Measurements from ENCODE around the gene ATP7A. TPM values are rescaled to one million over a fixed set of nuclear protein-coding genes. Genes with fewer than 3 reads are reported as not detected.
"Not testable (repeated sequence)": the region's sequence is repeated elsewhere in the genome, so short reads cannot be mapped to it uniquely, and the experiment has no call there.

ATP7A gene
- total RNA-seq, 1 experiment from 2014 or later: 8.9 TPM

DNA sequence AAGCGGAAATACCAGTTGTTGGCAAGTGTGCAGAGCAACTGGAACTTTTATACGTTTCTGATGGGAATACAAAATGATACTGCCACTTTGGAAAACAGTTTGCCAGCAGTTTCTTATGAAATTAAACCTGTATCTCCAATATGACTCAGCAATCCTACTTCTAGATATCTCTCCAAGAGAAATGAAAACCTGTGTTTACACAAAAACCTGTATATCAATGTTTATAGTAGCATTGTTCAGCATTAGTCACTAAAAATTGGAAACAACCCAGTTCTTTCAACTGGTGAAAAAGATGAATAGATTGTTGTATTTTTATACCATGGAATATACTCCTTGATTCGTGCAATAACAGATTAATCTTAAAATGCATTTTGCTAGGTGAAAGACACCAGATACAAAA, 26.8 kb downstream of the ATP7A start:
- in situ Hi-C loops (cut with HindIII; ENCODE audit: low pct_unique_long_range_greater_than_20kb, low sequenced_read_pairs): no loop called here
- DNase-seq (ENCODE audit: low read depth): peak; percentile 41

DNA sequence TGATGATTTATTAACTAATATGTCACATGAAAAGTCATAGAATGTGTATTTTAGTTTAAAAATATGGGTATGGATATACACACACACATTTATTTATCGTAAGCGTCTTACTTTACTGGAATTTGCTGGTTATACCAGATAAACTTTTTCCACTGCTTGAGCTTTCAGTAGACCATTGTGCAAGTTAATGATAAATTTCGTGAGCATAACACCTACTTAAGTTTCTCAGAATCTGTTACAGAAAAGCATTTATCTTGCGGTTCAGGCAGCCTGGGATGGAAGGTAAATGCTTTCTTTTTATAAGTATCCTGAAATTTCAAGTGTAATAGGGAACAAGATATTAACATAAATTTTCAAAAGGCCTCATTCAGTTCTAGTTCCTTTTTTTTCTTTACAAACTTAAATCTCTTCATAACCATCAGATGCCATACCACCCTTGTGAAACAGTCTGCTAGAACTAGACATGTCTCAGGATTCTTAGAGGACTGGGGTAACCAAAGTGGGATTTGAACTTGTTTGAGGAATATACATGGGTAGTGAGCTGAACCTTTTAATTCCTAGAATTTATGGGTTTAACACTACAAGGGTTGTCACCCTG, 27.7 kb downstream of the ATP7A start:
- in situ Hi-C loops (cut with HindIII; ENCODE audit: low pct_unique_long_range_greater_than_20kb, low sequenced_read_pairs): no loop called here
- DNase-seq (ENCODE audit: low read depth): peak; percentile 2

DNA sequence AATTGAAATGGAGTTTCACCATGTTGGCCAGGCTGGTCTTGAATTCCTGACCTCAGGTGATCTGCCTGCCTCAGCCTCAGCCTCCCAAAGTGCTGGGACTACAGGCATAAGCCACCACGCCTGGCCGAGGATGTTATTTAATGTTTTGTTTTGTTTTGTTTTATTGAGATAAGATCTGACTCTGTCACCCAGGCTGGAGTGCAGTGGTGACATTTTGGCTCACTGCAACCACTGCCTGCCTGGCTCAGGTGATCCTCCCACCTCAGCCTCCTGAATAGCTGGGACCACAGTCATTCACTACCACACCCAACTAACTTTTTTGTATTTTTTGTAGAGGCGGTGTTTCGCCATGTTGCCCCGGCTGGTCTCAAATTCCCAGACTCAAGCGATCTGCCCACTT, 34.5 kb downstream of the ATP7A start:
- in situ Hi-C loops (cut with HindIII; ENCODE audit: low pct_unique_long_range_greater_than_20kb, low sequenced_read_pairs); DNase-seq (ENCODE audit: low read depth): not testable (repeated sequence)

DNA sequence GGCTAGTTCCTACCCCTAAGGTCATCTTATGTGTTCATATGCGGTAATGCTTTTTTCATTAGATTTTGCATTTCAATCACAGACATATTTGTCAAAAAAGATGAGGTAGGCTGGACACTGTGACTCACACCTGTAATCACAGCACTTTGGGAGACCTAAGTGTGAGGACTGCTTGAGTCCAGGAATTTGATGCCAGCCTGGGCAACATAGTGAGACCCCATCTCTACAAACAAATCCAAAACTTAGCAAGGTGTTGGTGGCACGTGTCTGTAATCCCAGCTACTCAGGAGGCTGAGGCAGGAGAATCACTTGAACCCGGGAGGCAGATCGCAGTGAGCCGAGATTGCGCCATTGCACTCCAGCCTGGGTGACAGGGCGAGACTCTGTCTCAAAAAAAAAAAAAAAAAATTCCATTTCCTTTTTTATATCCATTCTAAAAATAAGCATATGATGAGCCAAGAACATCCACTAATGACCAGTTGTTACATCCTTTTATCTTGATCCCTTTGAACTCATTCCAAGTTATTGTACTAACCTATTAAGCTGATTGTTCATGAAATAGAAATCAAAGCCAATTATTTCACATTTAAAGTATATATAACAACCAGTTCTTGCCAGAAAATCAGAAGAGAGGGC, 35.5 kb downstream of the ATP7A start:
- in situ Hi-C loops (cut with HindIII; ENCODE audit: low pct_unique_long_range_greater_than_20kb, low sequenced_read_pairs): no loop called here
- DNase-seq (ENCODE audit: low read depth): no peak

DNA sequence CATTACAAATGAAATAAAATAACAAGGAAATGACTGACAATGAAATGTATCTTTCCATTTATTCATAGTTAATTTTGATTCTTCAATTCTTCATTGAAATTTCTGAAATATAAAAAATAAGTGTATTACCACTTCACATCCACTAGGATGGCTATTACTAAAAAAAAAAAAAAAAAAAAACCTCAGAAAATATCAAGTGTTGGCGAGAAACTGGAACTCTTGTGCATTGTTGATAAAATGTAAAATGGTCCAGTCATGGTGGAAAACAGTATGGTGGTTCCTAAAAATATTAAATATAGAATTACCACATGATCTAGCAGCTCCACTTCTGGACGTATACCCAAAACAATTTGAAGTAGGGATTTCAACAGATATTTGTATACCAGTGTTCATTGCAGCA, 36.1 kb downstream of the ATP7A start:
- no peak for DNase-seq (ENCODE audit: low read depth)
- in situ Hi-C loops (cut with HindIII; ENCODE audit: low pct_unique_long_range_greater_than_20kb, low sequenced_read_pairs): no loop called here

DNA sequence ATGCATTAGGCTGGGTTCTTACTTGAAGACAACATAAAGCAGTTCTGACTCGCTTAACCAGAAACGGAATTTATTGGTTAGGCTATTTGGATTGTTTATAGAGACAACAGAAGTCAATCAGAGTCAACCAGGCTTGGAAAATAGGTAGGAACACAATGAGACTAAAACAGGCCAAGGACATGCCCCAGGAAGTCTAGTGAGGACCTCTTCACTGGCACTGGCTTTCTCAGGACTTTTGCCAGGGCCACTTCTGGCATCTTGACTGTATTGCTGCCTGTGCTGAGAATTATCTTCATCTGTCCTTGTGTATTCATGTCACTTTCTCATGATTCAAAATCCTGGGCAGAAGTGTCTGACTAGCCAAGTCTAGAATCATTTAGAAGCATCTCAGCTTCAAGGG, 39.3 kb downstream of the ATP7A start:
- DNase-seq (ENCODE audit: low read depth): peak; percentile 8
- in situ Hi-C loops (cut with HindIII; ENCODE audit: low pct_unique_long_range_greater_than_20kb, low sequenced_read_pairs): no loop called here

DNA sequence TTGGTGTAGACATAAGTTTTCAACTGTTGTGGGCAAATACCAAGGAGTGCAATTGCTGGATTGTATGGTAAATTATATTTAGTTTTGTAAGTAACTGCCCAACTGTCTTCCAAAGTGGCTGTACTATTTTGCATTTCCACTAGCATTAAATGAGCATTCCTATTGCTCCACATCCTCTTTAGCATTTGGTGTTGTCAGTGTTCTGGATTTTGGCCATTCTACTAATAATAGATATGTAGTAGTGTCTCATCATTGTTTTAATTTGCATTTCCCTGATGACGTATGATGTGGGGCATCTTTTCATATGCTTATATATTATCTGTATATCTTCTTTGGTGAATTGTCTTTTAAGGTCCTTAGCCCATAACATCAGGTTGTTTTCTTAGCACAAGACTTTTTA, 41.7 kb downstream of the ATP7A start:
- no peak for DNase-seq (ENCODE audit: low read depth)

DNA sequence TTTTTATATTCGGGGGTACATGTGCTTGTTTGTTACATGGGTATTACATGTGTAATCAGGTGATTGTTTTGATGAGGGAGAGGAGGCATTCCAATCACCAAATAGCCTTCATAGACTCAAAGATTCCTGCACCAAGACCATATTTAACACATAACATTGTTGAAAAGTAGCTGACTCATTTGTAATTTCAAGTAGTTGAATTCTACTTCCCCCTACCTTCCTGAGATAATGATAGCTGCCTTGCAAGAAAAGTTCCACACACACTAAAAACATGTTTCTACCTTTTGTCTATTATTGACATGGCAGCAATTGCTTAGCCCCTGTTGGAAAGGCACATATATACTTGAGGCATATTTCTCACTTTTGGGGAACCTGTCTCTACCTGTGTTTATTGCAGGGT, 42.8 kb downstream of the ATP7A start:
- peak; percentile 32 for DNase-seq (ENCODE audit: low read depth)

More for the DNA sequence above, 41.7 kb downstream of the ATP7A start:
- in situ Hi-C loops (cut with HindIII; ENCODE audit: low pct_unique_long_range_greater_than_20kb, low sequenced_read_pairs): no loop called here

DNA sequence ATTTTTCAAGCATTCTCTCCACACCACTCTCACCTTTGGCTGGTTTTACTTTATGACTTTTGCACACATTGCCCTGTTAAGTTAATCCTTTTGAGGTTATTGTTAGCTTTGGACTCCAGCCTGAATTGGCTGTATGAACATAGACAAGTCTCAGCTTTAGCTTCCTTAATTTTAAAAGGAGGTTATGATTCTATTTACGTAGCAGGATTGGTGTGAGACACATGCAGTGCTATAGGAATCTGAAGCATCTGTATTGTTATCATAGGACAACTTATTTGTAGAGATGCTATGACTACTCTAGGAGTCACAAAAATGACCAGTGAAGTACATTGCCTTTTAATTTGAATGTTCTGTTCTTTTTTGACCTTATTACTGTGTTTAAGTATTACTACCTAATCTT, 43.2 kb downstream of the ATP7A start:
- DNase-seq (ENCODE audit: low read depth): peak; percentile 40
- in situ Hi-C loops (cut with HindIII; ENCODE audit: low pct_unique_long_range_greater_than_20kb, low sequenced_read_pairs): no loop called here

More for the DNA sequence above, 42.8 kb downstream of the ATP7A start:
- in situ Hi-C loops (cut with HindIII; ENCODE audit: low pct_unique_long_range_greater_than_20kb, low sequenced_read_pairs): no loop called here

DNA sequence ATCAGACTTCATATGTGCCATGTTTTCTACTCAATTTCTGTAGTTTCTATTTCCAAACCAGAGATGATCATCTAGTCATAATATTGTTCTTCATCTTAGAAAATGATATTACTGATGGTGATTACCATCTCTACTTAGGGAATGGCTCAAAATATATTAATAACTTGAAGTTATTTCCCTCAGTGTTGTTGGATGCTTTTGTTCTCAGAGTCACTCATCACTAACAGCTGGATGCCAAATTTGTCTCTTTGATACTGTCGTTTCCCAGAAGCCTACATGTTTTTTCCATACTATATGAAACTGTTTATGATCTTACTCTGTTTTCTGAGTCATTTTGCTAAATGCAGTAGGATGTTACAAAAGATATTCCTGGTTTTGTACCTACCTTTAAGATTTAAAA, 50.1 kb downstream of the ATP7A start:
- in situ Hi-C loops (cut with HindIII; ENCODE audit: low pct_unique_long_range_greater_than_20kb, low sequenced_read_pairs): no loop called here
- DNase-seq (ENCODE audit: low read depth): no peak

DNA sequence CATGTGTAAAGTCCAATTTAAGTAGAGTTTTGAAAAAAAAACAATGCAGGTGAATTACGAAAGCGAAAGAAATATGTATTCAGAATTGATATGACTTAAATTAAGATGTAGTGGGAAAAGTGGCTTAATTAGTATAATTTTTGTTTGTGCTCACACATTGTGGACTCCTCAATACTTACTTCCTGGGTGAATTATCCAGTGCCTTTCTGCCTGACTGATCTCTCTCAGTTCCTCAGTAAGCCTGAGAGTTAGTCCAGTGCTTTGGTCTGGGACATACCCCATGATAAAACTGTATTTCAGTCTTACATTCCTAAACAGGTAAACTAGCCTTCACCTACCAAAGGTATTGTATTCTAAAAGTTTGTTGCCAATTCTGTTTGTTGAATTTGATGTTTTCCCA, 50.6 kb downstream of the ATP7A start:
- in situ Hi-C loops (cut with HindIII; ENCODE audit: low pct_unique_long_range_greater_than_20kb, low sequenced_read_pairs): no loop called here
- no peak for DNase-seq (ENCODE audit: low read depth)

DNA sequence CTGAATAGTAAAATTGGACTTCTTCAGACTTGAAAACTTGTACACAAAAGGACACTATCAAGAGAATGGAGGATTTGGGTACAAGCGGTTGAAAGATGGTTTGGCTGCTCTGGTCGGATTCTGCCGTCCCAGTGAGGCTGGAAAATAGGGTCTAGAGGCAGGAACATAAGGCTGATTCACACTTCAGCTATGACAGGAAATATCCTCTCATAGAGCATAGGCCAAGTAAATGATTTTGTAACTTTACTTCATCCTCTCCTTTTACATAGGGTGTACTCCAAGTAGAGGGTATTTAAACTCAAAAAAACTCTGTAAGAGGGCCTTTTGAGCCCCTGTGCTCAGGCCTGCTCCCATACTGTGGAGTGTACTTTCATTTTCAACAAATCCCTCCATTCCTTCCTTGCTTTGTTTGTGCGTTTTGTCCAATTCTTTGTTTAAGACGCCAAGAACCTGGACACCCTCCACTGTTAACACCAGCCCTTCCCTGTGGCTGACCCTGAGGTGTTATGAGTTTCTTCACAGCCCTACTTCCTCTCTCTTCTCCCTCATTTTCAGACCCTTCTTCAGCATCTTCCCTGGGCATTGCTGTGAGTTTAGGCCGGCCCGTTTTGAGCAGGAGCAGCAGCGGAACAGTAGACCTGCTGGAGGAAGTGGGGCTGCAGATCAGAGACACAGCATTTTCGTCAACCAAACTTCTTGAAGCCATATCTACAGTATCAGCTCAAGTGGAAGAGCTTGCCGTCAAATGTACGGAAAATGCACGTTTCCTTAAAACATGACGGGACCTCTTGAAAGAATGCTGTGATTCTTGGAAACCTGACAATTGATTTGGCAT, 51.8 kb downstream of the ATP7A start:
- DNase-seq (ENCODE audit: low read depth): no peak
- in situ Hi-C loops (cut with HindIII; ENCODE audit: low pct_unique_long_range_greater_than_20kb, low sequenced_read_pairs): no loop called here

DNA sequence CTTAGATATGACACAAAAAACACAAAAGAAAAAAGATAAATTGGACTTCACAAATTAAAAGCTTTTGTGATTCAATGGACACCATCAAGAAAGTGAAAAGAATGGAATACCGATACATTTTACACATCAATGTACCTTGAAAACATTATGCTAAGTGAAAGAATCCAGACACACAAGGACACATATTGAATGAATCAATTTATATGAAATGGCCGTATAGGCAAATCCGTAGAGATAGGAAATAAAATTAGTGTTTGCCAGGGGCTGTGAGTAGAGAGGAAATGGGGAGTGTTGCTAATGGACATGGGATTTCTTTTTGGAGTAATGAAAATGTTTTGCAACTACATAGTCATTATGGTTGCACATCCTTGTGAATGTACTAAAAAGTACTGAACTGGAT, 55.9 kb downstream of the ATP7A start:
- no peak for DNase-seq (ENCODE audit: low read depth)
- in situ Hi-C loops (cut with HindIII; ENCODE audit: low pct_unique_long_range_greater_than_20kb, low sequenced_read_pairs): no loop called here

DNA sequence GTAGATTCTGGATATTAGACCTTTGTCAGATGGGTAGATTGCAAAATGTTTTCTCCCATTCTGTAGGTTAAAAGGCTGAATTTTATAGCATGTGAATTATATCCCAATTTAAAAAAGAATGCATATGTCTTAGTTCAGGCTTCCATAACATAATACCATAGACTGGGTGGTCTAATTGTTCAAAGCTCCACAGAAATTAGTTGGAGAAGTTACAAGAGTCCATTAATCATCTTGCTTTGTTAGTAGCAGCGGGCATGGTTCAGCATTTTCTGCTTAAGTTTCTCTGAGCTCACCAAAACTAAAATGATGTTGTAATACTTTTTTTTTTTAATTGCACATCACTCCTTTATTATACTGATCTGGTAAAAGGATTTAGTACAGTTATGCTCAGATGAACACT, 57.1 kb downstream of the ATP7A start:
- in situ Hi-C loops (cut with HindIII; ENCODE audit: low pct_unique_long_range_greater_than_20kb, low sequenced_read_pairs): no loop called here

DNA sequence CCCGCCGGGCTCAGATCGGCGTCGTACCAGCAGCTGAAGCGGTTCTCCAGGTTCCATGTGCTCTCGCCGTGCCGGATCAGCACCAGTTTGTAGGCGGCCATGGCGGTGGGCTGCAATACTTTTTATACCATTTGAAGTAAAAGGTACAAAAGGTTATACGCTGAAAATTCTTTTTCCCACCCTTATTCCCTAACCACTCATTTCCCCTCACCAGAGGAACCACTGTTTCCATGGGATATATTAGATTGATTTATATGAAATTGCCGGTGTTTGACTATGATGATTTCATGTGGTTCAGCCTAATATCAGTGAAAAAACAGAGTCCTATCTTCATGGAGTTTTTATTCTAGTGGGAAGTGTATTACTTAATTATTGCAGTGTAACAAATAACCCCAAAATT, 59.0 kb downstream of the ATP7A start, which contains the start of gene PGAM4:
Gene PGAM4, minus strand, starts transcription at position 101 of the 400 bp plus-strand sequence. Its CDS starts 0 bp downstream, at position 101.
- in situ Hi-C loops (cut with HindIII; ENCODE audit: low pct_unique_long_range_greater_than_20kb, low sequenced_read_pairs): no loop called here
- DNase-seq (ENCODE audit: low read depth): no peak

More for the DNA sequence above, 57.1 kb downstream of the ATP7A start:
- DNase-seq (ENCODE audit: low read depth): no peak

DNA sequence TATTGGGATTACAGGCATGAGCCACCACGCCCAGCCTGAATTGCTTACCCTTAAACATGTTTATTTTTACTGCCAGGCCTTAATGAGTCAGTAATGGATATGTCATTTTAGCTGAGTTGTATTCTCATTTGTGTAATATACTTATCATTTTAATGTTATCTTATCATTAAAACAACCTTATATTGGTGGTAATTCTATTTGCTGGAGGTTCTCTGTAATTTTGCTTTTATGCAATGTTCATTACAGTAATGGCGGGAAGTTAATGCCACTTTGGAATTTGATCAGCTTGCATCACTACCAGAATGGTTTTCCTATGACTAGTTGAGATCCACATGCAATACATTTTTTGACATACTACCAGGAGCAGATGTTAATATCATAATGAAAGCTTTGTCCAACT, 65.3 kb downstream of the ATP7A start:
- in situ Hi-C loops (cut with HindIII; ENCODE audit: low pct_unique_long_range_greater_than_20kb, low sequenced_read_pairs): no loop called here
- DNase-seq (ENCODE audit: low read depth): no peak

DNA sequence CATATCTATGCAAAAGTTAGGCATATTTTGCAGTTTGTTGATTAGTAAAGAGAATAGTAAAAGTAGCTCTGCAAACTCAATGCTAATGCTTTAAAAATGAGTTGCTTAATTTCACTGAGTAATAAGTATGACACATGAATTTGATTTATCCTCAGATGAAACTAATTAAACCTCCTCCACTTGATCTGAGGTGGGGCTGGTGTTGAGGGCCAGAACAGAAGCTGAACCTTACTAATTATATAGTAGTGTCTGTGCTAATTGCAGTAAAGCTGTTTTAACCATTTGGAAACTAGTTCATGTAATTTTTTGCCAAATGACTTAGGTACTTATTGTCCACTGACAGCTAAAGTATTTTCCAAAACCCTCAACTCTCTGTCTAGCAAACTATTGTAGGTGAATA, 66.6 kb downstream of the ATP7A start:
- in situ Hi-C loops (cut with HindIII; ENCODE audit: low pct_unique_long_range_greater_than_20kb, low sequenced_read_pairs): no loop called here
- DNase-seq (ENCODE audit: low read depth): no peak

DNA sequence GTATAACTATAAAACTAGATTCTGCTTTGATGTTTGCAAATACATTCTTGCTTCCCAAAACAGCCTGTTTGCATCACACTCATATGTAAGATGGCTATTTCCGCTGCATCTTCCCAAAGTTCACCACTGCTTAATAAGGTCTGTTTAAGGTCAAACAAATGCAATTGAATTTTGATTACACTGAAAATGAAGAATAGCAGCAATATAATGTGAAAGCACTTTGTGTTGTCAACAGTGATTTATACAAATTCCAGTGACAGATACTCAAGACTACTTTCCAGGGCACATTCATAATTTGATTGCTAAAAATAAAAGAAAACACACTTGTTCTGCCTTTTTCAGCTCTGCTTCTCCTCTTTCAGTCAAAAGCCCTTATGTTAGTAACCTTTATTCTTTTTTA, 67.0 kb downstream of the ATP7A start:
- in situ Hi-C loops (cut with HindIII; ENCODE audit: low pct_unique_long_range_greater_than_20kb, low sequenced_read_pairs): no loop called here
- no peak for DNase-seq (ENCODE audit: low read depth)

DNA sequence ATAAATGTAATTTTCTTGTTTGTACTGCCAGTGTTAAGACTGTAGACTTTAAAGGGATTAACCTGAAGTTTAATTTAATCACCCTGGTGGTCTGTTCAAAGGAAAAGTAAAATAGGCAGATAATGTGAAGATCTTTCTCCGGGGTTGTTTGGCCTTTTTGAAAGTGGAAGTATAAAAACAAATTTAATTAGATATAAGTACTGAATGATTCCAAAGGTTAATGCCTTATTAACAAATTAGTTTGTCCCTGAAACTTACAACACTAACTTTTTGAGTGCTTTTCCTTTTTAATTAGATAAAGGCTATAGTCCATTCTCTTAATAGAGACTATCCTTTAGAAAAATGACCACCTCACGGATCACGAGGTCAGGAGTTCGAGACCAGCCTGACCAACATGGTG, 69.4 kb downstream of the ATP7A start:
- in situ Hi-C loops (cut with HindIII; ENCODE audit: low pct_unique_long_range_greater_than_20kb, low sequenced_read_pairs): no loop called here
- no peak for DNase-seq (ENCODE audit: low read depth)
